HFFc6 (cell line): ENCODE data around the gene NPAS3. TPM values are rescaled to one million over a fixed set of nuclear protein-coding genes. Genes with fewer than 3 reads are reported as not detected.
"Not testable (repeated sequence)": the region's sequence is repeated elsewhere in the genome, so short reads cannot be mapped to it uniquely, and the experiment has no call there.

Experiments
- DNase-seq: peaks from one replicate; pipeline ENCODE4 v3.0.0-alpha.2; 2018
- H3K27ac Mint-ChIP-seq: 2 replicates; pipeline ENCODE4 v1.8.0; 2020; ENCODE audit warnings: mild to moderate bottlenecking, mixed read lengths
- H3K27me3 Mint-ChIP-seq: 2 replicates; pipeline ENCODE4 v1.8.0; 2021; ENCODE audit warnings: mild to moderate bottlenecking, moderate library complexity, mixed read lengths; ENCODE audit not compliant: insufficient read depth
- H3K36me3 Mint-ChIP-seq: 2 replicates; pipeline ENCODE4 v1.8.0; 2021; ENCODE audit warnings: low read depth, mixed read lengths
- H3K4me1 Mint-ChIP-seq: 2 replicates; pipeline ENCODE4 v1.8.0; 2020; ENCODE audit warnings: low read depth, mixed read lengths
- H3K4me3 Mint-ChIP-seq: 2 replicates; pipeline ENCODE4 v1.8.0; 2020; ENCODE audit warnings: mild to moderate bottlenecking, moderate library complexity, mixed read lengths
- H3K9me3 Mint-ChIP-seq: 2 replicates; pipeline ENCODE4 v1.8.0; 2020; ENCODE audit warnings: mild to moderate bottlenecking, mixed read lengths
- total RNA-seq, 6 experiments: library from RNA; stranded (reverse); fragmentation: NEBNext Ultra II Directional; extraction: Animal tissue kit (Norgen Biotek cat#: 25700); gene quantifications; 2 replicates in 1 of 6; 3 replicates in 5 of 6; pipeline ENCODE4 v1.2.3, GENCODE V29; 2021
- TF ChIP-seq, protein P1 (sequence below): fragments of 200-600 bp; sonication (generic); IDR thresholded peaks from 2 replicates; pipeline ENCODE4 v1.5.0; 2021; ENCODE audit warnings: antibody characterized with exemption, mild to moderate bottlenecking

The NPAS3 gene
- total RNA-seq, 6 experiments from 2014 or later, result not detected

GRCh38 chr14:33068626-33069025 is 129.9 kb downstream of the NPAS3 start:
- Mint-ChIP-seq H3K27ac (no peak overlapping the region), H3K36me3 (no peaks in the 10 kb centered on the region), H3K4me3 (no peak overlapping the region), H3K27me3 (no peaks in the 10 kb centered on the region), H3K4me1 (no peaks in the 10 kb centered on the region), H3K9me3 (no peaks in the 10 kb centered on the region)
- no peak for DNase-seq
- TF ChIP-seq, protein P1, sequence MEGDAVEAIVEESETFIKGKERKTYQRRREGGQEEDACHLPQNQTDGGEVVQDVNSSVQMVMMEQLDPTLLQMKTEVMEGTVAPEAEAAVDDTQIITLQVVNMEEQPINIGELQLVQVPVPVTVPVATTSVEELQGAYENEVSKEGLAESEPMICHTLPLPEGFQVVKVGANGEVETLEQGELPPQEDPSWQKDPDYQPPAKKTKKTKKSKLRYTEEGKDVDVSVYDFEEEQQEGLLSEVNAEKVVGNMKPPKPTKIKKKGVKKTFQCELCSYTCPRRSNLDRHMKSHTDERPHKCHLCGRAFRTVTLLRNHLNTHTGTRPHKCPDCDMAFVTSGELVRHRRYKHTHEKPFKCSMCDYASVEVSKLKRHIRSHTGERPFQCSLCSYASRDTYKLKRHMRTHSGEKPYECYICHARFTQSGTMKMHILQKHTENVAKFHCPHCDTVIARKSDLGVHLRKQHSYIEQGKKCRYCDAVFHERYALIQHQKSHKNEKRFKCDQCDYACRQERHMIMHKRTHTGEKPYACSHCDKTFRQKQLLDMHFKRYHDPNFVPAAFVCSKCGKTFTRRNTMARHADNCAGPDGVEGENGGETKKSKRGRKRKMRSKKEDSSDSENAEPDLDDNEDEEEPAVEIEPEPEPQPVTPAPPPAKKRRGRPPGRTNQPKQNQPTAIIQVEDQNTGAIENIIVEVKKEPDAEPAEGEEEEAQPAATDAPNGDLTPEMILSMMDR, result no peak

DNA sequence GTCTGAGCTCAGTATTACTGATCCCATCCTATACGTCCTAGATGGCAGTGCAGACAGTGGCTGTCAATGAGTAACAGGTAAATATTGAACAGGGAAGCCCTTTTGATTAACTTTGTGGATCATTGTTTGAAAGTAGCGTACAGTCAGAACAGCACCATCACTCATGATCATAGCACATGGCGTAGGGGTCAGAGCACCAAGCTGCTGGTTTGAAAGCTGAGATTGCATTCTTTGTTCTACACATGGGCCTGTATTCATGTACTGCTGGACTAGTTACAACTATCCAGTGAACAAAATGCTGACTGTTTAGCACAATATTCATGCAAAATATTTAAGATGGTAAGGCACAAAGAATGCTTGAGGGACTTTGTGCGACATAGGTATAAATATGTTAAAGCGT is 131.8 kb downstream of the NPAS3 start:
- Mint-ChIP-seq H3K4me3 (no peak overlapping the region), H3K27ac (no peak overlapping the region), H3K9me3 (no peaks in the 10 kb centered on the region), H3K4me1 (no peaks in the 10 kb centered on the region), H3K27me3 (no peaks in the 10 kb centered on the region), H3K36me3 (no peaks in the 10 kb centered on the region)
- TF ChIP-seq, protein P1, result no peak
- DNase-seq, result no peak

- TF ChIP-seq, protein P1, result no peak
- H3K27me3 Mint-ChIP-seq, result peaks cover 4% of the 10 kb centered on the region; the same call in 1 of the 2 replicates
- H3K9me3 Mint-ChIP-seq, result no peaks in the 10 kb centered on the region; the same call in 1 of the 2 replicates
- no peak overlapping the region for H3K4me3 Mint-ChIP-seq
- no peak overlapping the region for H3K27ac Mint-ChIP-seq
- no peaks in the 10 kb centered on the region for H3K4me1 Mint-ChIP-seq
- H3K36me3 Mint-ChIP-seq, result no peaks in the 10 kb centered on the region
- no peak for DNase-seq
These were observed 134.3 kb downstream of the NPAS3 start for GRCh38 chr14:33073023-33073422.

- DNase-seq, result no peak
- Mint-ChIP-seq H3K27me3 (peaks cover 4% of the 10 kb centered on the region; the same call in 1 of the 2 replicates), H3K36me3 (no peaks in the 10 kb centered on the region), H3K9me3 (peaks cover 4% of the 10 kb centered on the region; the same call in 1 of the 2 replicates), H3K4me1 (no peaks in the 10 kb centered on the region), H3K4me3 (no peak overlapping the region), H3K27ac (no peak overlapping the region)
- TF ChIP-seq, protein P1, result no peak
These were observed 142.6 kb downstream of the NPAS3 start for GRCh38 chr14:33081259-33081658.

DNA sequence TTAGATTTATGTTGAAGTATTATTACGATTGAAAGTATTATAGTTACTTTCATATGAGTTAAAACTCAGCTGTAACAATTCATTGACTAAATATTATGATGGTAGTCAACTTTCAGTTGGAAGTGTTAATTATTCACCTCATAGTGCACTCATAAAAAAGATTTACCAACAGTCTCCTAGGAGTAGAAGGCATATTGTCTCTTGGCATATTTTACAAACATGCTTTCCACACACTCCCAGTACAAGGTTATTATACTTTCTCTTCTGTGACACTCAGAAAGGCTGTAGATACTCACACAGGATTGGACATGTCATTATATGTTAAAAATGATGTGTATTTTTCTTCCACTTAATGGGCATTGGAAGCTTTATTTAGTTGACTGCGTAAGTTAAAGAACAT is 147.1 kb downstream of the NPAS3 start:
- peaks cover 7% of the 10 kb centered on the region; the same call in 1 of the 2 replicates for H3K36me3 Mint-ChIP-seq
- H3K4me1 Mint-ChIP-seq, result no peaks in the 10 kb centered on the region
- DNase-seq, result no peak
- TF ChIP-seq, protein P1, result no peak
- no peaks in the 10 kb centered on the region for H3K27me3 Mint-ChIP-seq
- H3K27ac Mint-ChIP-seq, result no peak overlapping the region
- H3K4me3 Mint-ChIP-seq, result no peak overlapping the region
- peaks cover 17% of the 10 kb centered on the region for H3K9me3 Mint-ChIP-seq

DNA sequence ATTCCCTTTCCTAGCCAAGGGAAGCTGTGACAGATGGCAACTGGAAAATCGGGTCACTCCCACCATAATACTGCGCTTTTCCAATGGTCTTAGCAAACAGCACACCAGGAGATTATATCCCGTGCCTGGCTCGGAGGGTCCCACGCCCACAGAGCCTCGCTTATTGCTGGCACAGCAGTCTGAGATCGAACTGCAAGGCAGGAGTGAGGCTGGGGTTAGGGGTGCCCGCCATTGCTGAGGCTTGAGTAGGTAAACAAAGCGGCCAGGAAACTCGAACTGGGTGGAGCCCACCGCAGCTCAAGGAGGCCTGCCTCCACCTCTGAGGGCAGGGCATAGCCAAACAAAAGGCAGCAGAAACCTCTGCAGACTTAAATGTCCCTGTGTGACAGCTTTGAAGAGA is 149.6 kb downstream of the NPAS3 start:
- not testable (repeated sequence) for H3K27me3 Mint-ChIP-seq, H3K27ac Mint-ChIP-seq, H3K4me3 Mint-ChIP-seq, H3K4me1 Mint-ChIP-seq, DNase-seq, H3K36me3 Mint-ChIP-seq
- peaks cover 30% of the 10 kb centered on the region for H3K9me3 Mint-ChIP-seq
